Neural cell (in vitro differentiated cells): ENCODE results near the gene IL11. TPM values are rescaled to one million over a fixed set of nuclear protein-coding genes. Genes with fewer than 3 reads are reported as not detected.

ENCODE experiments used
- H2AFZ ChIP-seq: fragments of 200-600, 300-800 bp; sonication (generic), shearing (Covaris generic); 2 replicates; pipeline ENCODE4 v1.6.0; 2014; ENCODE audit warnings: low read depth, mild to moderate bottlenecking, antibody characterized with exemption, low read length, moderate library complexity
- H3F3A ChIP-seq: fragments of 200-600 bp; shearing (Covaris generic); 2 replicates; pipeline ENCODE4 v1.6.1; 2016; ENCODE audit warnings: mild to moderate bottlenecking, moderate library complexity, mixed read lengths, antibody characterized with exemption, low read length; ENCODE audit not compliant: insufficient read depth, poor library complexity, severe bottlenecking
- H3K27ac ChIP-seq: fragments of 200-600, 300-800 bp; sonication (generic), shearing (Covaris generic); 2 replicates; pipeline ENCODE4 v1.5.1; 2014; ENCODE audit warnings: mild to moderate bottlenecking, low read length, moderate library complexity
- H3K27me3 ChIP-seq: fragments of 300-800, 200-600 bp; sonication (generic), shearing (Covaris generic); 2 replicates; pipeline ENCODE4 v1.6.0; 2014; ENCODE audit warnings: mild to moderate bottlenecking, low read depth, low read length, moderate library complexity; ENCODE audit not compliant: insufficient read depth
- H3K36me3 ChIP-seq: fragments of 300-800, 200-600 bp; sonication (generic), shearing (Covaris generic); 2 replicates; pipeline ENCODE4 v1.5.1; 2014; ENCODE audit warnings: mild to moderate bottlenecking, antibody characterized with exemption, low read length, moderate library complexity; ENCODE audit not compliant: insufficient read depth
- H3K4me2 ChIP-seq: fragments of 300-800, 200-600 bp; sonication (generic), shearing (Covaris generic); 2 replicates; pipeline ENCODE4 v1.6.0; 2014; ENCODE audit warnings: mild to moderate bottlenecking, low read length
- H3K4me3 ChIP-seq: fragments of 300-800, 200-600 bp; sonication (generic), shearing (Covaris generic); 2 replicates; pipeline ENCODE4 v1.5.1; 2014; ENCODE audit warnings: mild to moderate bottlenecking, low read length, moderate library complexity
- H3K79me2 ChIP-seq: fragments of 200-600 bp; shearing (Covaris generic); replicated peaks from 2 replicates; pipeline ENCODE4 v1.6.0; 2014; ENCODE audit warnings: mild to moderate bottlenecking, low read length, moderate library complexity; ENCODE audit not compliant: insufficient read depth
- H3K9ac ChIP-seq: fragments of 300-800, 200-600 bp; sonication (generic), shearing (Covaris generic); 2 replicates; pipeline ENCODE4 v1.6.1; 2016; ENCODE audit warnings: mild to moderate bottlenecking, low read length, mixed read lengths
- H3K9me2 ChIP-seq: fragments of 200-600 bp; shearing (Covaris generic); 2 replicates; pipeline ENCODE4 v1.6.1; 2016; ENCODE audit warnings: mild to moderate bottlenecking, low read length, mixed read lengths; ENCODE audit not compliant: insufficient read depth
- H3K9me3 ChIP-seq: fragments of 200-600, 300-800 bp; sonication (generic), shearing (Covaris generic); 2 replicates; pipeline ENCODE4 v1.6.1; 2016; ENCODE audit warnings: mild to moderate bottlenecking, mixed run types, low read length, moderate library complexity, mixed read lengths
- H4K20me1 ChIP-seq: fragments of 200-600 bp; shearing (Covaris generic); 2 replicates; pipeline ENCODE4 v1.6.1; 2016; ENCODE audit warnings: mild to moderate bottlenecking, mixed run types; ENCODE audit not compliant: insufficient read depth
- EP300 ChIP-seq: fragments of 450-650 bp; conservative IDR thresholded peaks from 2 replicates; pipeline ENCODE4 v1.6.1; 2014; ENCODE audit warnings: antibody characterized with exemption, mild to moderate bottlenecking, moderate library complexity; ENCODE audit not compliant: poor library complexity, severe bottlenecking
- EZH2 ChIP-seq: fragments of 200-600, 300-800 bp; shearing (Covaris generic), sonication (generic); IDR thresholded peaks from 2 replicates; pipeline ENCODE4 v1.6.1; 2014; ENCODE audit warnings: antibody characterized with exemption, low read length, borderline replicate concordance, mild to moderate bottlenecking; ENCODE audit not compliant: insufficient read depth, poor library complexity, severe bottlenecking
- MXI1 ChIP-seq: fragments of 450-650 bp; conservative IDR thresholded peaks from 2 replicates; pipeline ENCODE4 v1.6.1; 2014; ENCODE audit warnings: antibody characterized with exemption, mild to moderate bottlenecking; ENCODE audit not compliant: poor library complexity, severe bottlenecking
- POLR2AphosphoS5 ChIP-seq: IDR thresholded peaks from 2 replicates; pipeline ENCODE4 v1.6.1; 2012
- RAD21 ChIP-seq: fragments of 450-650 bp; conservative IDR thresholded peaks from 2 replicates; pipeline ENCODE4 v1.6.1; 2014; ENCODE audit warnings: antibody characterized with exemption, mild to moderate bottlenecking, moderate library complexity
- REST ChIP-seq: IDR thresholded peaks from 2 replicates; pipeline ENCODE4 v1.6.1; 2012; ENCODE audit warnings: borderline replicate concordance
- SMC3 ChIP-seq: fragments of 450-650 bp; conservative IDR thresholded peaks from 2 replicates; pipeline ENCODE4 v1.6.1; 2014; ENCODE audit warnings: antibody characterized with exemption, mild to moderate bottlenecking, moderate library complexity; ENCODE audit not compliant: poor library complexity
- TAF1 ChIP-seq: IDR thresholded peaks from 2 replicates; pipeline ENCODE4 v1.6.1; 2012; ENCODE audit warnings: low read depth
- polyA plus RNA-seq: library from polyadenylated mRNA; depleted of rRNA; stranded (reverse); fragments of >200 nt; gene quantifications from 2 replicates; pipeline ENCODE4 v1.2.3, GENCODE V29; 2014
- TF ChIP-seq, protein P1 (sequence below): fragments of 450-650 bp; IDR thresholded peaks from 2 replicates; pipeline ENCODE4 v1.5.1; 2014; ENCODE audit warnings: antibody characterized with exemption, mild to moderate bottlenecking, moderate library complexity; ENCODE audit not compliant: poor library complexity, severe bottlenecking

The IL11 gene
- polyA plus RNA-seq, 1 donor from 2014 or later: 0.62 TPM

DNA sequence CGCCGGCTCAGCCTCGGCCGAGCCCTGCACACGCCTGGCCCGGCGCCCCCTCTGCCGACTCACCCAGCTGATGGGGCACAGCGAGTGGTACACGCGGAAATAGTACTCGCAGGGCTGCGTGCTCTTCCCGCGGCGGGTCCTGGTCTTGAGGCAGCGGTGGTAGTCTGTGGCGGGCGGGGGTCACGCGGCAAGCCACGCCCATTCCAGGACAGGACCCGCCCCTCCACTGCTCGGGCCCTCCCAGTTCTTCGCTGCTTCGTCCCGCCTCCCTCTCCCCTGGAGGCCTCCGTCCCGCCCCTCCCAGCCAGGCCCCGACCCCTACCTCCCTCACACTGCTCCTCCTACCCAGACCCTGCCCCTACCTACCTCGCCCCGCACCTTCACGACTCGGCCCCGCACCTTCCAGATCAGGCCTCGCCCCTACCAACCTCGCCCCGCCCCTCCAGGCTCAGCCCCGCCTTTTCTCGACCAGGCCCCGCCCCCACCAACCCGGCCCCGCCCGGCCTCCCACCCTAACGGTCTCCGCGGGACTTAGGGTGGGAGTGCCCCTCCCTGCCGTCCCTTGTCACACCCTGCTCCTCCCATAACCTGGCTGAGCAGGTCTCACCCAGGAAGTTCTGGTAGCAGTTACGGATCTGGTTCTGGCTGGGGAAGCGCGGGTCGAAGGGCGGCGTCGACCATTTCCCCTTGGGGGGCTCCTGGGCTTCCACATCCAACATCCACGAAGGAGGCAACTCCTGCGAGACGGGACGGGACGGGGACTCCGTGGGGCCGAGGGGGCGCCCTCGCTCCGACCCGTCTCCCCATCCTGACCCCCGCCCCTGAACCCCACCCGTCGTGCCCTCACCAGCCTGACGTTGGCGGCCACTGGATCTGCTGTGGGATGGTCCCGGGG is 16.2 kb downstream of the IL11 start (continued):
- TF ChIP-seq EZH2: no peak
- TF ChIP-seq RAD21: peak; percentile 29
- no peak for TF ChIP-seq SMC3

DNA sequence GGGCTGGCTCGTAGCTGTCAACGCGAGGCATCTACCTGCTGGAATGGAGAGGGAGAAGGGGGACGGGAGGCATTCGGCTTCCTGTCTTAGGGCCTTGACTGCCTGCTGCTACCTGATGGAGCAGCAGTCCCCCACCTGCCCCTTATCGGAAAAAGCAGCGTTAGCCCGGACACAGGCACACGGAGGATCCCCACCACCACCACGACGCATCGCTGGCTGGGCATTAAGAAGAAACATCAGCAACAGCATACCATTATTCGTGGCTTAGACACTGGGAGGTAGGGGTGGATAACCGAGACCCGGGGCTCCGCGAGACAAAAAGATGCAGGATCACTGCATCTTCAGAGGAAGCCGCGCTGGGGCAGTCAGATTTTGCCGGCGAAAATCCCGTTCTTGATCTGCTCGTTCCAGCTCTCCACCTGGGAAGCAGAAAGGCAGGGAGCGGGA is 16.9 kb downstream of the IL11 start:
- Histone ChIP-seq H3K4me3 (peak overlapping the region; percentile 71), H3F3A (no peaks in the 10 kb centered on the region), H3K27ac (no peak overlapping the region), H3K9me2 (no peaks in the 10 kb centered on the region), H3K9me3 (no peaks in the 10 kb centered on the region), H3K36me3 (no peaks in the 10 kb centered on the region), H3K27me3 (peaks cover 54% of the 10 kb centered on the region), H4K20me1 (no peaks in the 10 kb centered on the region), H2AFZ (no peak overlapping the region), H3K79me2 (no peaks in the 10 kb centered on the region), H3K4me2 (peak overlapping the region; percentile 81), H3K9ac (peak overlapping the region; percentile 41)
- TF ChIP-seq REST (no peak), EP300 (no peak), EZH2 (no peak), SMC3 (no peak), POLR2AphosphoS5 (peak; percentile 4)
- TF ChIP-seq, protein P1, sequence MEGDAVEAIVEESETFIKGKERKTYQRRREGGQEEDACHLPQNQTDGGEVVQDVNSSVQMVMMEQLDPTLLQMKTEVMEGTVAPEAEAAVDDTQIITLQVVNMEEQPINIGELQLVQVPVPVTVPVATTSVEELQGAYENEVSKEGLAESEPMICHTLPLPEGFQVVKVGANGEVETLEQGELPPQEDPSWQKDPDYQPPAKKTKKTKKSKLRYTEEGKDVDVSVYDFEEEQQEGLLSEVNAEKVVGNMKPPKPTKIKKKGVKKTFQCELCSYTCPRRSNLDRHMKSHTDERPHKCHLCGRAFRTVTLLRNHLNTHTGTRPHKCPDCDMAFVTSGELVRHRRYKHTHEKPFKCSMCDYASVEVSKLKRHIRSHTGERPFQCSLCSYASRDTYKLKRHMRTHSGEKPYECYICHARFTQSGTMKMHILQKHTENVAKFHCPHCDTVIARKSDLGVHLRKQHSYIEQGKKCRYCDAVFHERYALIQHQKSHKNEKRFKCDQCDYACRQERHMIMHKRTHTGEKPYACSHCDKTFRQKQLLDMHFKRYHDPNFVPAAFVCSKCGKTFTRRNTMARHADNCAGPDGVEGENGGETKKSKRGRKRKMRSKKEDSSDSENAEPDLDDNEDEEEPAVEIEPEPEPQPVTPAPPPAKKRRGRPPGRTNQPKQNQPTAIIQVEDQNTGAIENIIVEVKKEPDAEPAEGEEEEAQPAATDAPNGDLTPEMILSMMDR: peak; percentile 14

- H3K9me2 ChIP-seq: no peaks in the 10 kb centered on the region
- H3K36me3 ChIP-seq: no peaks in the 10 kb centered on the region
- H3K4me3 ChIP-seq: peak overlapping the region; percentile 71
- no peaks in the 10 kb centered on the region for H3K79me2 ChIP-seq
- TF ChIP-seq EZH2: no peak
- no peak for TF ChIP-seq TAF1
- TF ChIP-seq, protein P1: no peak
- TF ChIP-seq EP300: no peak
- no peak for TF ChIP-seq RAD21
- TF ChIP-seq SMC3: no peak
- no peak for TF ChIP-seq REST
- TF ChIP-seq POLR2AphosphoS5: no peak
- no peak for TF ChIP-seq MXI1
- H3K4me2 ChIP-seq: no peak overlapping the region
- H3F3A ChIP-seq: no peaks in the 10 kb centered on the region
- no peak overlapping the region for H3K9ac ChIP-seq
- no peaks in the 10 kb centered on the region for H4K20me1 ChIP-seq
- H2AFZ ChIP-seq: no peak overlapping the region
- H3K27ac ChIP-seq: no peak overlapping the region
- H3K9me3 ChIP-seq: no peaks in the 10 kb centered on the region
- H3K27me3 ChIP-seq: peaks cover 54% of the 10 kb centered on the region
Measured at GRCh38 chr19:55352549-55353145, 17.6 kb downstream of the IL11 start.
